ENCODE results near the gene YOD1.

DNA sequence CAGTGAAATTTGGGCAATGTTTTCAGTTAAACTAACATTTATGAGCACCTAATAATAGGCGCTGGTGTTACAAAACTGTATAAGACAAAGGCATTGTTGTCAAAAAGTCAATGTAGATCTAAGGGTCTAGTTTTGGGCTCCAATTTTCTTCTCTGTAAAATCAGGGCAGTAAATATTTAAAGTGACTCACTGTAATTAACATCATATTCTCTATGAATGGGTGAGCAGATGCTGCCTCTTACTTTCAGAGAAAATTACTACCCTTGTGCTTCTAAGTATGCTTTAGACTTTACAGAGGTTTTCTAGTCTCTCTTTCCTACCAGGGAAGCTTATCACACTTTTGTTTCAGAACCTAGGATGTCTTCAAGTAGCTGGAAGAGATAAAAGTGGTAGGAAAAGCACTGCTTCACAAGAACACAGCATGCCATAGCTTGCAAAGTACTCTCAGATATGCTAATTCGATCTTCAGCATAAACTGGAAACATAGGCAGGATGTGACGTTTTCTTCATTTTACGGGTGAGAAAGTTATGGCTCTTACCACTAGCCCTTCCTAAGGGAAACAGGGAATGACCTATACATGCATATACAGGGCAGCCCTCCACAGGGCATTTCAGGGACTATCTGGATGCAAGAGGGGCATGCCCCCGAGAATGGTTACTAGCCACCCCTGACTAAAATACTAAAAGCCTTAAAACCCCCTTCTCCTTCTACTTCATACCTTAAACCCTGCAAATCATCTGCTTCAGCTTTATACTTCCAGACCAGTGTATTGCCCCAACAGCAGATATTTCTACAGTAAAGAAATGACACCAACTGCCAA, 21.1 kb downstream of the YOD1 start:
- TF ChIP-seq TAF1 (IDR thresholded peaks at IDR 0.05; ENCODE audit: low read depth), result no peak
- TF ChIP-seq, protein P1, sequence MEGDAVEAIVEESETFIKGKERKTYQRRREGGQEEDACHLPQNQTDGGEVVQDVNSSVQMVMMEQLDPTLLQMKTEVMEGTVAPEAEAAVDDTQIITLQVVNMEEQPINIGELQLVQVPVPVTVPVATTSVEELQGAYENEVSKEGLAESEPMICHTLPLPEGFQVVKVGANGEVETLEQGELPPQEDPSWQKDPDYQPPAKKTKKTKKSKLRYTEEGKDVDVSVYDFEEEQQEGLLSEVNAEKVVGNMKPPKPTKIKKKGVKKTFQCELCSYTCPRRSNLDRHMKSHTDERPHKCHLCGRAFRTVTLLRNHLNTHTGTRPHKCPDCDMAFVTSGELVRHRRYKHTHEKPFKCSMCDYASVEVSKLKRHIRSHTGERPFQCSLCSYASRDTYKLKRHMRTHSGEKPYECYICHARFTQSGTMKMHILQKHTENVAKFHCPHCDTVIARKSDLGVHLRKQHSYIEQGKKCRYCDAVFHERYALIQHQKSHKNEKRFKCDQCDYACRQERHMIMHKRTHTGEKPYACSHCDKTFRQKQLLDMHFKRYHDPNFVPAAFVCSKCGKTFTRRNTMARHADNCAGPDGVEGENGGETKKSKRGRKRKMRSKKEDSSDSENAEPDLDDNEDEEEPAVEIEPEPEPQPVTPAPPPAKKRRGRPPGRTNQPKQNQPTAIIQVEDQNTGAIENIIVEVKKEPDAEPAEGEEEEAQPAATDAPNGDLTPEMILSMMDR (IDR thresholded peaks at IDR 0.05; ENCODE audit: poor library complexity, severe bottlenecking), result no peak
- TF ChIP-seq EP300 (conservative IDR thresholded peaks at IDR 0.05; ENCODE audit: poor library complexity, severe bottlenecking), result no peak
- no peak for TF ChIP-seq SMC3 (conservative IDR thresholded peaks at IDR 0.05; ENCODE audit: poor library complexity)
- TF ChIP-seq, protein P2, sequence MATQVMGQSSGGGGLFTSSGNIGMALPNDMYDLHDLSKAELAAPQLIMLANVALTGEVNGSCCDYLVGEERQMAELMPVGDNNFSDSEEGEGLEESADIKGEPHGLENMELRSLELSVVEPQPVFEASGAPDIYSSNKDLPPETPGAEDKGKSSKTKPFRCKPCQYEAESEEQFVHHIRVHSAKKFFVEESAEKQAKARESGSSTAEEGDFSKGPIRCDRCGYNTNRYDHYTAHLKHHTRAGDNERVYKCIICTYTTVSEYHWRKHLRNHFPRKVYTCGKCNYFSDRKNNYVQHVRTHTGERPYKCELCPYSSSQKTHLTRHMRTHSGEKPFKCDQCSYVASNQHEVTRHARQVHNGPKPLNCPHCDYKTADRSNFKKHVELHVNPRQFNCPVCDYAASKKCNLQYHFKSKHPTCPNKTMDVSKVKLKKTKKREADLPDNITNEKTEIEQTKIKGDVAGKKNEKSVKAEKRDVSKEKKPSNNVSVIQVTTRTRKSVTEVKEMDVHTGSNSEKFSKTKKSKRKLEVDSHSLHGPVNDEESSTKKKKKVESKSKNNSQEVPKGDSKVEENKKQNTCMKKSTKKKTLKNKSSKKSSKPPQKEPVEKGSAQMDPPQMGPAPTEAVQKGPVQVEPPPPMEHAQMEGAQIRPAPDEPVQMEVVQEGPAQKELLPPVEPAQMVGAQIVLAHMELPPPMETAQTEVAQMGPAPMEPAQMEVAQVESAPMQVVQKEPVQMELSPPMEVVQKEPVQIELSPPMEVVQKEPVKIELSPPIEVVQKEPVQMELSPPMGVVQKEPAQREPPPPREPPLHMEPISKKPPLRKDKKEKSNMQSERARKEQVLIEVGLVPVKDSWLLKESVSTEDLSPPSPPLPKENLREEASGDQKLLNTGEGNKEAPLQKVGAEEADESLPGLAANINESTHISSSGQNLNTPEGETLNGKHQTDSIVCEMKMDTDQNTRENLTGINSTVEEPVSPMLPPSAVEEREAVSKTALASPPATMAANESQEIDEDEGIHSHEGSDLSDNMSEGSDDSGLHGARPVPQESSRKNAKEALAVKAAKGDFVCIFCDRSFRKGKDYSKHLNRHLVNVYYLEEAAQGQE (IDR thresholded peaks at IDR 0.05; ENCODE audit: borderline replicate concordance), result no peak

Data from neural cell (in vitro differentiated cells).